ENCODE results near the gene FCN2. TPM values are rescaled to one million over a fixed set of nuclear protein-coding genes. Genes with fewer than 3 reads are reported as not detected.

Gene FCN2
- total RNA-seq, 2 donors from 2014 or later: not detected

DNA sequence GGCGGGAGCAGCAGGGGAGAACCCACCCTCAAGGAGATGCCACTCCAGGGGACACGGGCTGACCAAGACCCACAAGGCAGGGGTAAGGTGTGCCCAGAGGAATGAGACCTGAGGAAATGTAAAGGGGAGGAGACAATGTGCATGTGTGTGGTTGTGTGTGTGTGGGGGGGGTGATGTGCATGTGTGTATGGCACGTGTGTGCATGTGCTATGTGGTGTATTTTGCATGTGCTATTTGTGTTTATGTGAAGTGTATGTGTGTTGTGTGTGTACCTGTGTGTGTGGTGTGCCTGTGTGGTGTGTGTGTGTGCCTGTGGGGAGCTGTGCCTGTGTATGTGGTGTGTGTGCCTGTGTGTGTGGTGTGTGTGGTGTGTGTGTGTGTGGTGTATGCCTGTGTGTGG is 33.5 kb upstream of the FCN2 start:
- no peaks in the 10 kb centered on the region for H3K9me3 ChIP-seq
- no peak for ATAC-seq (ENCODE audit: insufficient number of reproducible peaks, low FRiP score, low read depth)
- TF ChIP-seq, protein P1, sequence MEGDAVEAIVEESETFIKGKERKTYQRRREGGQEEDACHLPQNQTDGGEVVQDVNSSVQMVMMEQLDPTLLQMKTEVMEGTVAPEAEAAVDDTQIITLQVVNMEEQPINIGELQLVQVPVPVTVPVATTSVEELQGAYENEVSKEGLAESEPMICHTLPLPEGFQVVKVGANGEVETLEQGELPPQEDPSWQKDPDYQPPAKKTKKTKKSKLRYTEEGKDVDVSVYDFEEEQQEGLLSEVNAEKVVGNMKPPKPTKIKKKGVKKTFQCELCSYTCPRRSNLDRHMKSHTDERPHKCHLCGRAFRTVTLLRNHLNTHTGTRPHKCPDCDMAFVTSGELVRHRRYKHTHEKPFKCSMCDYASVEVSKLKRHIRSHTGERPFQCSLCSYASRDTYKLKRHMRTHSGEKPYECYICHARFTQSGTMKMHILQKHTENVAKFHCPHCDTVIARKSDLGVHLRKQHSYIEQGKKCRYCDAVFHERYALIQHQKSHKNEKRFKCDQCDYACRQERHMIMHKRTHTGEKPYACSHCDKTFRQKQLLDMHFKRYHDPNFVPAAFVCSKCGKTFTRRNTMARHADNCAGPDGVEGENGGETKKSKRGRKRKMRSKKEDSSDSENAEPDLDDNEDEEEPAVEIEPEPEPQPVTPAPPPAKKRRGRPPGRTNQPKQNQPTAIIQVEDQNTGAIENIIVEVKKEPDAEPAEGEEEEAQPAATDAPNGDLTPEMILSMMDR (IDR thresholded peaks at IDR 0.05): no peak
- no peaks in the 10 kb centered on the region for H3K27me3 ChIP-seq (replicated peaks; ENCODE audit: insufficient read depth)
- no peak overlapping the region for H3K27ac ChIP-seq
- H3K36me3 ChIP-seq: peaks cover 14% of the 10 kb centered on the region
- no peak overlapping the region for H3K4me3 ChIP-seq
- H3K4me1 ChIP-seq (ENCODE audit: control insufficient read depth in 1 of 2, low read depth in 2 of 2): no peaks in the 10 kb centered on the region
- no peak for DNase-seq (ENCODE audit: low spot score)

DNA sequence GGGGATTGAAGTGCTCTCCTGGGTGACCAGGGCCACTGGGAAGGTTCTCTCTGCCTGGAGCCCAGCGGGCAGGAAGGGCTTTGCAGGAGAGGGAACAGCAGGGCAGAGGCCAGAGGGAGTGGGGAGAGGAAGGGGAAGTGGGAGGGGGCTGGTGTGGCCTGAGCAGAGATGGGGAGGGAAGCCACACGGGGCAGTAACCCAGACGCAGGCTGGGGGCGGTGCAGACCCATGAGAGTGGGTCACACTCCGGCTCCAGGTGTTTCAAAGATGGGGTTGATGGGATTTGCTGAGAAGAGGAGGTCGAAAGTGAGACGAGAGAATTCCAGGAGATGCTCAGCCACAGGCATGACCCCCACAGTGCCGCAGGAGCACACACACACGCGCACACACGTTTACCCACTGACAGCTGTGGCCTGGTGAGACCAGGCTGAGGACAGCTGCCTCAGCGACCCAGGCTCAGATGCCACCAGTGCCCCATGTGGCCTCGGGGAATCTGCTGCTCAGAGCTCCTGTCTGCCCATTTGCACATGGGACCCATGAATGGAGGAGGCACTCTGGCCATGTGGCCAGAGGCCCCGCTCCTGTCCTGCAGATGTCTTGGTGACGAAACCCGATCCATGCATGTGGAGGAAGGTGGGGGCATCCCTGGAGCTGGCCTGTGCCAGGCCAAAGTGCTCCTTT is 32.7 kb upstream of the FCN2 start:
- H3K9me3 ChIP-seq: no peaks in the 10 kb centered on the region
- TF ChIP-seq, protein P1 (IDR thresholded peaks at IDR 0.05): no peak
- no peak overlapping the region for H3K4me3 ChIP-seq
- no peaks in the 10 kb centered on the region for H3K4me1 ChIP-seq (ENCODE audit: control insufficient read depth in 1 of 2, low read depth in 2 of 2)
- ATAC-seq (ENCODE audit: insufficient number of reproducible peaks, low FRiP score, low read depth): no peak
- H3K36me3 ChIP-seq: peaks cover 11% of the 10 kb centered on the region
- no peaks in the 10 kb centered on the region for H3K27me3 ChIP-seq (replicated peaks; ENCODE audit: insufficient read depth)
- H3K27ac ChIP-seq: no peak overlapping the region
- no peak for DNase-seq (ENCODE audit: low spot score)

DNA sequence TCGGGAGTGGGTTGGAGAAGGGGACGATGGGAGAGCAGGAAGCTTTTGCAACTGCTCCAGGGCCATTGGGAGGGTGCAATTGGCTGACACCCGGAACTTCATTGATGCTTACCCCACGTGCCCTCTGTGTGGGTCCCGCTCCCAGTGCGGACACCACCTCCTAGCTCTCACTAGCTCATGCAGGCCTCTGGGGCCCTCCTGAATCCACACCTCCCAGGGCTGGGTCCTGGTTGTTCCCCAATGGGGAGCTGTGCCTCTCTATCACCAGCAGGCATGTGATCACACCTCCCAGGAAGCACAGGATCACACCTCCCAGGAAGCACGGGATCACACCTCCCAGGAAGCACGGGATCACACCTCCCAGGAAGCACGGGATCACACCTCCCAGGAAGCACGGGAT is 32.1 kb upstream of the FCN2 start:
- no peaks in the 10 kb centered on the region for H3K4me1 ChIP-seq (ENCODE audit: control insufficient read depth in 1 of 2, low read depth in 2 of 2)
- ATAC-seq (ENCODE audit: insufficient number of reproducible peaks, low FRiP score, low read depth) (no peak), DNase-seq (ENCODE audit: low spot score) (no peak)
- no peaks in the 10 kb centered on the region for H3K27me3 ChIP-seq (replicated peaks; ENCODE audit: insufficient read depth)
- H3K4me3 ChIP-seq: no peak overlapping the region
- no peak overlapping the region for H3K27ac ChIP-seq
- H3K36me3 ChIP-seq: peaks cover 8% of the 10 kb centered on the region
- TF ChIP-seq, protein P1 (IDR thresholded peaks at IDR 0.05): no peak
- H3K9me3 ChIP-seq: no peaks in the 10 kb centered on the region

DNA sequence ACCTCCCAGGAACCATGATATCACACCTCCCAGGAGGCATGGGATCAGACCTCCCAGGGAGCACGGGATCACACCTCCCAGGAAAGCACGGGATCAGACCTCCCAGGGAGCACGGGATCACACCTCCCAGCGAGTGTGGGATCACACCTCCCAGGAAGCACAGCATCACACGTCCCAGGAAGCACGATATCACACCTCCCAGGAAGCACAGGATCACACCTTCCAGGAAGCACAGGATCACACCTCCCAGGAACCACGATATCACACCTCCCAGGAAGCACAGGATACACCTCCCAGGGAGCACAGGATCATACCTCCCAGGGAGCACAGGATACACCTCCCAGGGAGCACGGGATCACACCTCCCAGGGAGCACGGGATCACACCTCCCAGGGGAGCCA is 30.0 kb upstream of the FCN2 start:
- no peak overlapping the region for H3K4me3 ChIP-seq
- TF ChIP-seq, protein P1 (IDR thresholded peaks at IDR 0.05): no peak
- no peaks in the 10 kb centered on the region for H3K27me3 ChIP-seq (replicated peaks; ENCODE audit: insufficient read depth)
- no peak for DNase-seq (ENCODE audit: low spot score)
- H3K27ac ChIP-seq: no peak overlapping the region
- no peaks in the 10 kb centered on the region for H3K9me3 ChIP-seq
- no peaks in the 10 kb centered on the region for H3K4me1 ChIP-seq (ENCODE audit: control insufficient read depth in 1 of 2, low read depth in 2 of 2)
- H3K36me3 ChIP-seq: no peaks in the 10 kb centered on the region
- ATAC-seq (ENCODE audit: insufficient number of reproducible peaks, low FRiP score, low read depth): no peak

DNA sequence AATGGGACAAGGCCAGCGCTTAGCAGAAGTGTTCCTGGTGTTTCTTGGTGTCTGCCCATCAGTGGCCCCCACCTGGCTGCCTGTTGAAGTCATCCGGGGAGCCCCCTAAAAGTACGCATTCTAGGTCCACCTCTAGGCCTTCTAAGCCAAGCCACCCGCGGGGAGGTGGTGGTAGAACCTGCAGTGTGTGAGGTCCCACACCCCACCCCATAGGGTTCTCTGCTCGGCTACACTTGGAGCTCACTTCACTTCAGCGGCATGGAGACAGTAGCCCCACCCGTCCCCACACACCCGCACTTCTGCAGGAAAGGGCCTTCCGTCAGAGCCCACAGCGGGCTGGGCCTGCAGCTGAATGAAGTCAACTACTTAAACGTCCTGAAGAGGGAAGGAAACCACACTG is 29.6 kb upstream of the FCN2 start:
- no peak for ATAC-seq (ENCODE audit: insufficient number of reproducible peaks, low FRiP score, low read depth)
- TF ChIP-seq, protein P1 (IDR thresholded peaks at IDR 0.05): no peak
- Histone ChIP-seq H3K27me3 (replicated peaks; ENCODE audit: insufficient read depth) (no peaks in the 10 kb centered on the region), H3K9me3 (no peaks in the 10 kb centered on the region), H3K4me1 (ENCODE audit: control insufficient read depth in 1 of 2, low read depth in 2 of 2) (no peaks in the 10 kb centered on the region), H3K27ac (no peak overlapping the region), H3K4me3 (no peak overlapping the region), H3K36me3 (no peaks in the 10 kb centered on the region)
- no peak for DNase-seq (ENCODE audit: low spot score)
